GOT3 (cell line): ENCODE data around the gene PALLD.
A peak's percentile ranks its signal among the peaks of the same experiment; 100 is the strongest.

ENCODE experiments used
- DNase-seq: peaks from one replicate; lab custom pipeline; 2025; ENCODE audit warnings: mixed read lengths; lab: John Stamatoyannopoulos, UW

PALLD gene

DNA sequence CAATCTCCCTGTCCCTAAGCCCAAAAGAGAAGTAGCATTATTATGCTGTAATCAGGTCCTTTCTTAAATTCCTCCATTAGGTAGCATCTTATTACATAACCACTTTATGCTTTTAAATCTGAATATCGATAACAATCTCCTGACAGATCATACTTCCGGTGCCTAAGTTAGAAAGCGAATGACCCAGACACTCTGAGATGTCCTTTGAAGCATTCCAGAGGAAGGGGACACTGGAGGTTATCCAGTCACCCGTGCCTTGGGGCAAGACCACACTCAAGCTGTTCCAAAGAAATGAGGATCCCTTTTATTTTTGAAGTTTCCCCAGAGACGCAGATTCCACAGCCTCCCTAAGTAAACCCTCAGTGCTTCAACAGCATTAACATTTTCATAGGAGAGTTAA, 125.7 kb downstream of the PALLD start:
- no peak for DNase-seq

DNA sequence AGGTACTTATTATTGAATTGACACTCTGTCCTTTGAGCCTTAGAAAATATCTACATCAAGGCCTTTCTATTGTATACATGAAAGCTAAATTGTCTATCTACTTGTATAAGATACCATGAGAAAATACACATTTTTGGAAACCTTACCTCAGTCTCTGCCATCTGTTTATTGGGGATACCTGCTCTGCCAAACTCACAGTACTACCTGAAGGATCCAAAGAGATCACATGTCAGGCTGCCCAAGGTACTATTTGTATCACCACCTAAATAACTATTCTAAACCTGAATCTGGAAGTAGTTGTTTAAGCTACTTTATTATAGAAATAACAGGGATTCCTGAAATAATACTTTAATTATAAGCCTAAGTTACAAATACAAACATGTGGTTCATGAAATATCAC, 126.2 kb downstream of the PALLD start:
- DNase-seq, result no peak

DNA sequence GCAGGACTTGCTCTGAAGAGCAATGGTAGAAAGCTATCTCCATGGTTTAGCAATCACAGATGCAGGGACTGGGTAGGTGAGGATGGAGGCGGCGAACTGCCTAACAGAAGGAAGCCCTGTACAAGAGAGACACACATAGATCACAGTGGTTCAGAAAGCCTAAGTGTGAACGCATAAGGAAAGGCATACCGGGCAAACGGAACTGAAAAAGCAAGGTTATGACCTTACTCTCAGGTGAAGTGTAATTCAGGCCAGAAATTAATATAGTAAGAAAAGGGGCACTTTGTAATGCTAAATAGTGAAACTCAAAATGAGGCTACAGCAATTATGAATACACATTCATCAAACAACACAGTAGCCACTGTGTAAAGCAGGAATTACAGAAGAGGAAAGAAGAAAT, 126.6 kb downstream of the PALLD start:
- no peak for DNase-seq

DNA sequence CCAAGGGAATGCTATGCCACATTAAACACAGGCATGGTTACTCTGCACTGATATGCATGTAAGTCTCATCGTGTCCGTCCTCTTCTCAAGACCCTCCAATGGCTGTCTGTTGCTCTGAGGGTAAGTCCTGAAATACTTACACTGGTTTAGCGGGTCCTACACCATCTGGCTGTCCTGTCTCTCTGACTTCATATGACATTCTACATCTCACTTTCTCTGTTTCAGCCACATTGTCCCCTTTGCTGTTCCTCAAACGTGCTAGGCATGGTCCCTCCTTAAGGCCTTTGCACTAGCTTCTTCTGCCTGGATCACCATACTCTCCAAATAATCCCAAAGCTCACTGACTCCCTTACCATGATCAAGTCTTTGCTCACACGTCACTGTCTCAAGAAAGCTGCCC, 131.4 kb downstream of the PALLD start:
- no peak for DNase-seq

DNA sequence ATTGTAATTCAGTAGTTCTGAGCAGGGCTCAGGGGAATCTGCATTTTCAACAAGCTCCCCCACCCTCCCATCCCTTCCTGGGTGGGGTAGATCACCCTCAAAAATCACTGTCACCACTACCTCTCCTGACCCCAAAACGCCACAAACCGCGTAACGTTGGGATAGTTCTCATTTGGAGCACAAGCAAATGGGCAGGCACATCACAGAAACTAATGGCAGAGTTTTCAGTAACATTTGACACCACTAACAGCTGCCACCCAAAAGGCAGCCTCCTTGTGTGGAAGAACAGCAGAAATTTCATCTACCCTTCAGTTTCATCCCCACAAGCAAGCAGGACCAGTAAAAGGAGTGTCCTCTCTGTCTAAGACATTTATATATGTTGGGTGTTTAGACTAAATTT, 132.7 kb downstream of the PALLD start:
- no peak for DNase-seq

DNA sequence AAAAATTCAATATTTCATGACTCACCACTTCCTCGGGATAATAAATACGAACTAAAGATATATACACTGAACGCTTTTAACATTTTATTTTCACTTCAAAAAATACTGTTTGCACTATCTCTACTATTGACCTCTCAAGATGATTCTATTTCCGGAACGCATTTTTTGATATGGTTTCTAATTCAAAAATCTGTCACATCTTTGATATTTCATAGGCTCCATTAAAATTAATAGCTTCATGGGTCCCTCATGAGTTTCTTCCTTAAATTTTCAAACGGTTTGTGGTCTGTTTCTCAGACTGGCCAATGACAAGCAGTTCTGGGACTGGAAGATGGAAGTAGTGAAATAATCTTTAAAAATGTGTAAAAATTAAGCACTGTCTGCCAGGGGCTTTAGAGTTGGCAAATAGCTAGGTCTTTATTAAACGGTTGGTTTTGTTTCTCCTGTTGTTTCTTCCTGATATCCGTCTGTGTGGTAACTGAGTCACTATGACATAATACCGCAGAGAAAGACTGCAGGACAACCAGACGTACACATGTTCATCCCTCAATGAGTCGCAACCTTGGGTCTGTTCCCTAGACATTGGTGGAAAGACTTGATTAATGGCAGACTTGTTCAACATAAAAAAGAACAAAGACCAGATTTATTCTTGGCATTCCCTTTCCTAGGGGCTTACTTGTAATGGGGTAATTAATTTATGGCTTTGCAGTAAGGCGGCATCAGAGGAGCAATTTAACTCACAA, 133.8 kb downstream of the PALLD start:
- DNase-seq, result no peak

DNA sequence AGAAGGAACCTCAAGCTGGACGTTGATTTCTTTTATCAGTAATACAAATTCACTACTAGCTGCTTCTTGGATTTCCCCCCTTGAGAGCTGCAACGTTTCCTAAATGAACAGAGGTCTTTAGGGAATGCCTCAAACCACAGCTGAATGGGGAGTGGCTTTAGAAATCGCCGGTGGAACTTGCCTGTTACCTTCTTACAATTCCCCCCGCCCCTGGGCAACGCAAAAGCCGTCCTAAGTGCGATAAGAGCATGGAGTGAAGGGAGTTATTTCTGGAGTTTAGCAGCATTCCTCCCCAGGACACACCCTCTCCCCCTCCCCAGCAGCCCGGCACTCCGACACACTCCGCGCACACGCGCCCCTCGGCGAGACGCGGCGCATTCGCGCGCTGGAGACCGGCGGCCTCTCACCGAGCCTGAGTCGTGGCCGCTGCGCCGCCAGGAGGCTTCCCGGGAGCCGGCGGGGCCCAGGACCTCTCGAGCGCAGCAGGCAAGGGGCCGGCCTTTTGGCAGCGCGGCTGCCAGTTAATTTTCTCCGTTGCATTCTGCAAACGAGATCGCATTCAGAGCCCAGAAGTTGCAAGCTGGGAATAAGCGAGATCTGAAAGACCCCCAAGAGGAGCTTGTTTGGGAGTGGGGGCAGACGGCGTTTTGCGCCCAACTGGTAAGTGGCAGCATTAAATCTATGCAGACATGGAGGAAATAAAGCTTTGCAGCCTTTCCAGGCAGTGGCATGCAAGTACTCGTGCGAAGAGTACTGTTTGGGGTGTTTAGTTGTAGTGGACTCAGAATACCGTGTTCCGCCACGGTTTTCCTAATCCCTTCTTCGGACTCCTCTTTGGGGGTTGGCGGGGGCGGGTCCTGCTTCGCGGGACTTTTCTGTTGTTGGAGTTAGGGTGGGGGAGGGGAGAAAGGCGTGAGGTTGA, 134.7 kb downstream of the PALLD start:
- peak; percentile 2 for DNase-seq

DNA sequence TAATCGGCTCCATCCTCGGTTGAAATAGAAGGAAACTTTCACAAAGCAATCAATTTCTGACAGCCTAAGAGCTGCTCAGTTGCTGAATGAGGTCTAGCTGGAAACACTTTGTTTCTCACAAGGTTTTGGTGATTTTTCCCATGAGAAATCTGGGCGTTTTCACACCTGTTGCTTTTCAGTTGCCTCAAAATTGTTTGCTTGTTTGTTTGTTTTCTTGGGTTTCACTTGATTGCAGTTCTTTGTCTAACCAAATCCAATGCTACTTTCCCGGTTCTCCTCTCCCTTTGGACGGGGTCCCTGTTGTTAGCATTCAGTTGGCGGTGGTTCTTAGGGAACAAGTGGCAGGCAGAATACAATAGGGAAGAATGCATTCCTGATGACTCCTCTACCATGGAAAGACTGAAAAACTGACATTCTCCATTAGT, 135.5 kb downstream of the PALLD start:
- DNase-seq, result no peak

DNA sequence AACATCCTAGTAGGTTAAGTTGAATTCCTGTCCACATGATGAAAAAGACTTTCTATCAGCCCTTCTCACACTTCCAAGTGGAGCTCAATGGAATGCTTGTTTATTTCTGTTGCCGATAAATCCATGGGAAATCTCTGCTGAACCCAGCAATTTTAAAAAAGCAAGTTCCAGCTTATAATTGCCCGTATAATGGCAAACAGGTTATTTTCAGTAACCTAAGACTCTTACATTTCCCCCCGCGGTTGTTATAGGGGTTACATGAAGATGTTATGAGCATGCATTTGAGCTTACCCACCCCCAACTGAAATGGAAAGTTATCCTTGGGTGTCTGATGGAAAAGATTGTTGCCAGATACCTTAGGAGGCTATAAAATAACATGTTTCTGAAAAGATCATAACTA, 136.2 kb downstream of the PALLD start:
- DNase-seq, result no peak

DNA sequence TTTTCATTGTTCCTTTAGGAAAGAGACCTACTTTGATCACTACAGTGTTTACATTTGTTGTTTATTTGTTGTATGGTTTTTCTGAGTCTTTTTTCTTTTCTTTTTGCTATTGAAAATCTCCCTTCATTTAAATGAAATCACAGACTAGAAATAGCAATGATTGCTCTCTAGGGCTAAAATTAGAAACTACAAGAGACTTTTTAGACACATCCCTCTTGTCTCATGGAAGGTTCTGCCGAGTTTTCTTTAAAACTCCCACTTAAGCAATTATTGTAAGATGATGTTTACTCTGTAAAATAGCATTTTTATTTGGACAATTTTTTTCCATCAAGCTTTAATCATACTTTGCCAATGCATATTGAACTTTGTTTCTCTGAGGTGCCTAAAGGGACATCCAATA, 136.6 kb downstream of the PALLD start:
- no peak for DNase-seq

DNA sequence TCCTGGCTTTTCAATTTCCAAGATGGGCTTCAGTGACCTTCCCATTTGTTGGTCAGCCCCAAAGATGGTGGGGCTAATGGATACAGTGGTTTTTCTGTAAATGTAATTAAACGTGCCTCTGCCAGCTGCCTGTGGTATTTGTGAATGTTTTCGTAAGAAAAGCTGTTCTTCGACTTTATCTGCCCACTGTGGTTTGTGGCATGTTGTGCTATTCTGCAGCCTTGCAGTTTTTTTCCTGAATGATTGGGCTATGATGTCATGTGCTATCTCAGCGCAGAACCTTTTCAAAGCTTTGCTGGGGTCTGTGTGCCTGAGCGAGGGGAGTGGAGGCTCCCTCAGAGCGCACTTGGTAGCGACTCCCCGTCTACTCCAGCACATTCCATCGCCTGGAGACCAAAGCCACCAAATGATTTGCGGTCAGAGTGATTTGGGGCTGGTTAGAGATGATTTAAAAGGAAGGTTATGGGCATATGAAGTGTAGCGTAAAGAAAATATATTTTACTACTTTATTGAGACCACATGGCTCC, 137.5 kb downstream of the PALLD start:
- peak; percentile 5 for DNase-seq

DNA sequence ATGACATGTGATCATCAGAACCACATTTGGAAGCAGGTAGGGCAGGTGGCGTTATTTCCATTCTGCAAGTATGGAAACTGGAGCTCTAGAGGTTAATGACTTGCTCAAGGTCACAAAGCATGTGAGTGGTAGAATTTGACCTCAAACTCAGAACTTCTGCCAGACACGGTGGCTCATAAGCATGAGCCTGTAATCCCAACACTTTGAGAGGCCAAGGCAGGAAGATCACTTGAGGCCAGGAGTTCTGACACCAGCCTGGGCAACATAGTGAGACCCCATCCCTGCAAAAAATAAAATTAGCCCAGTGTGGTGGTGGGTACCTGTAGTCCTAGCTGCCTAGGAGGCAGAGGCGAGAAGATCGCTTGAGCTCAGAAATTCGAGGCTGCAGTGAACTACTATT, 139.2 kb downstream of the PALLD start:
- DNase-seq, result no peak

DNA sequence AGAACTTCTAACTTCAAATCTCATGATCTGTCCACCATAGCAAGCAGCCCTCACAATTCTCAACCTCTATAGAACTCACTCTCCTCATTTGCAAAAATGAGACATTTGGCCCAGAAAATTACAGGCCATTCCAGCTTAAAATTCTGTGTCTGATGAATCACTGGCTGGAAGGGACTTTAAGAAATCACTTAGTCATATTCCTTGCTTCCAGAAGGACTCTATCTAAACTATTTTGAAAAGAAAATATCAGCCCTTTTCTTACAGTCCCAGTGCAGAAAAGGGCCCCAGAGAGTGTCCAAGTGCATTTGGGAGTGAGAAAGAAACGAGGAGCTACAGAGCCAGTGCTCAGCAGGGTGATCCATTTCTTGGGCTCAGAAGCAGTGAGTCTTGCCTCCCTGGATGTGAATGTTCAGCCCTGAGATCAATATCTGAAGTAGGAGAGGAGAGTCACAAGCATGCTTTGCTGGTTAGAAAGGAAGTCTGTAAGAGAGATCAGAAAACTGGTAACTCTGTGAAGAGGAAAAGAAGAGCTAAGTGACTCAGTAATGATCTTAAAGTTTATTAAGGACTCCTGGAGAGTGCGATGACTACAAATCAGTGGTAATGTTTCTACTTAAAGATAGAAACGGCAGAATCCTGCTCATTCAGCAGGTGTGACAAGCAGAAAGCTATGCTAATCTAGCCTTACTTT, 139.8 kb downstream of the PALLD start:
- DNase-seq, result no peak

DNA sequence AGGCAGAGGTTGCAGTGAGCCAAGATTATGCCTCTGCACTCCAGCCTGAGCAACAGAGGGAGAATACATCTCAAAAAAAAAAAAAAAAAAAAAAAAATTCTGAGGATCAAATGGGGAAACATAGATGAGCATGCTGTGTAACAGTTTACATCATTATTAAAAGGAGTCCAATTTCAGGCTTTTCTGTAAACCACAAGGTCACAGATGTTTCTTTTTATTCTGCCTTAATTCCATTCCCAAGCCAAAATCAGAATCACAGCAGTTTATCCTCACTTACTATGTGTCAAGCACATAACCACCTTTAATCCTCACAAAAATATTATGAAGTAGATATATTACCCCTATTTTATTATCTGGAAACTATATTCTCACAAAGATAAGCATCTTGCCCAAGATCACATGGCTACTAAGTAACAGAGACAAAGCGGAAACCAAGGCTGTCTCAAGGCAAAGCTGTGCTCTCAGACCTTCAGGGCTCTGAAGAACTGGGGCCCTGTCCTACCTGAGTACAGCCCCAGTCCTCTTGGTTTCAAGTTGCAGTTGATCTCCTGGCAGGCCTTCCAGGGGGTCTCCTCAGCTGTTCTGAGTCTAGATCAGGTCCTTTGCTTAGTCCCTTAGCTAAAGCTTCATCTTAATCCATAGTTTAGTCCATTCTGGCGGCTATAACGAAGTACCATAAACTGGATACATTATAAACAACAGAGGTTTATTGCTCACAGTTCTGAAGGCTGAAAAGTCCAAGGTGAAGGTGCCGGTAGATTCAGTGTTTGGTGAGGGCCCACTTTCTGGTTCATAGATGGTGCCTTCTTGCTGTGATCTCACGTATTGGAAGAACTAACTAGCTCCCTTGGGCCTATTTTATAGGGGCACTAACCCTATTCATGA, 141.3 kb downstream of the PALLD start:
- DNase-seq, result no peak

DNA sequence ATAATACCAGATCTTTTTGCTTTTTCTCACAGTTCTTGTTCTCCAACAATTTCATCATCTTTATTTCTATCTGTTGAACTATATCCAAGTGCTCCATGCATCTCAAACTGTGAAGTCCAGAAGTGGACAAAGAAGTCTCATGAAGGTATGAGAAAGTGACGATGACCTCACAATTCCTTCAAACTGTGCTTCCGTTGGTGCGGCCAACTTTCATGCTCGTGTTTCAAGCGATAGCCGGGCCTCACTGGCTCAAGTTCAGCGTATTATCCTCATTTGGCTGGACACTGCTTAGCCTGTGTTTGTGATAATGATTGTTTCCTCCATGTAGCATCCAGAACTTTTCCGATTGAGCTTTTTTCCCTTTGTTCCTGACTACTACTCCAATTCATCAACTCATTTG, 143.1 kb downstream of the PALLD start:
- DNase-seq, result no peak

DNA sequence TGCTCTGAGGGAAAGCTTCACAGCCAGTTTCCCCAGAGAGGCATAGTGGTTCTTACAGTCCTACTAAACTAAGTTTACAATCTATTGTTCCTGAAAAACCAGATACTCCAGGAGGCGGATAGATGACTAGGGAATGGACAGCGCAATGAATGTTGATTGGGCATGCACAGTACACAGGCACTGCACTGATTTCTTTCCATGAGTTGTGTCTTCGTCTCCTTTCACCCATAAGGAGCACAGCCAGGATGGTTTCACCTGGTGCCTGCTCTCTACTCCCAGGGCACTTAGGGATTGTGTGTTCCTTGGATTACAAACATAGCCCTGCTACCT, 144.9 kb downstream of the PALLD start:
- DNase-seq, result no peak

DNA sequence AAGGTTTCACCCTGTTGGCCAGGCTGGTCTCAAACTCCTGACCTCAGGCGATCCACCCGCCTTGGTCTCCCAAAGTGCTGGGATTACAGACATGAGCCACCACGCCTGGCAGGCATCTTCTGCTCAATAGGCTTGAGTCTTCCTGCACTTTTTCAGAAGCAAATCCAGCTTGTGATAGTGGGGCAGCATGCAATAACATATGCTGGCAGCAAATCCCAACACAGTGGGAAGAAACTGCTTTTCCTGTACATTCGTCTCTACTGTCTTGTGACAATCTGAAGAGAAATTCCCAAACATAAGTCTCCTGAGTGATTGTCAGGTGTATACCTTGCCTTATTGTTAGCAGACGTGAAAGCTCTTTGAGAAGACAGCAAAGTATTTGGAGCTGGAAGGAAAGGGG, 145.7 kb downstream of the PALLD start:
- no peak for DNase-seq

DNA sequence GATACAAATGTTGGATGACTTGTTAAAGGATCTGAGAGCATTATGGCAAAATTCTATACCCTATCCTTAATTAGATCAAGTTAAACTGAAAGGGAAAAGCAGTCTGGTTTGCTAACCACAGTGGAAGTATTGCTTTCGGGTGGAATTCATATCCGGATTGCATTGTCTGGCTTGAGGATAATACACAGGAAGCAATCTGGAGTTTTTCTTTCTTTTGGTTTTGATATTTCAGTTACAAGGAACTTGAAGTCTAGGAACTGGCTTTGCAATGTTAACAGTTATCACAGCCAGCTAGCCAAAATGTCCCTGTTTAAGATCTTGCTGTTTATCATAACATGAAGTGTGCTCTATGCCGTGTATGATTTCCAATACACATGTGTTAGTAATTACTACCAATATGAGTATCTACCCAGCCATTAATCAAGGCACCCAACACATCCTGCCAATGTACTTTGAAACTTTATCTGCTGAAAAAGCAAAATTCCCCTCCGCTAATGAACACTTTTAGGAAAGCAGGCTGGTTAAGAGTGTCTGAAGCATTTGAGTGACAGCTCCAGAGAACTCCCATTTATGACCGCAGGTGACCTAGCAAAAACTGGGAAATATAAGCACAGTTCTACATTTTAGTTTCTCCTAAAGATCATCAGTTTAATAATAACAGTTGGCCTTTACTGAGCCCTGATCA, 146.4 kb downstream of the PALLD start:
- DNase-seq, result no peak

DNA sequence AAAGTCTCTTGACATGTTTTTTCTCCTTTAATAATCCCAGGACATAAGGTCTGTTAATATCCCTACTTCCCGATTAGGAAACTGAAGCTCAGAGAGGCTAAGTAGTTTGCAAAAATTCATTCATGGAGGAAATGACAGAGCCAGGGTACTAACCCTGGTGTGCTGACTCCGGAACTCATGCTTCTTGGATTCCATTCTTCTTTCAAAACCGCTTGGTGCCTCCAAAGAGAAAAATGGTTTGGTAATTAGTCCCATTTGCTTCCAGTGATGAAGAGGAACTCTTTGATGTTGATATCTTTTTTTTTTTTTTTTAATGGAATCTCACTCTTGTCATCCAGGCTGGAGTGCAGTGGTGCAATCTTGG, 146.9 kb downstream of the PALLD start:
- no peak for DNase-seq

DNA sequence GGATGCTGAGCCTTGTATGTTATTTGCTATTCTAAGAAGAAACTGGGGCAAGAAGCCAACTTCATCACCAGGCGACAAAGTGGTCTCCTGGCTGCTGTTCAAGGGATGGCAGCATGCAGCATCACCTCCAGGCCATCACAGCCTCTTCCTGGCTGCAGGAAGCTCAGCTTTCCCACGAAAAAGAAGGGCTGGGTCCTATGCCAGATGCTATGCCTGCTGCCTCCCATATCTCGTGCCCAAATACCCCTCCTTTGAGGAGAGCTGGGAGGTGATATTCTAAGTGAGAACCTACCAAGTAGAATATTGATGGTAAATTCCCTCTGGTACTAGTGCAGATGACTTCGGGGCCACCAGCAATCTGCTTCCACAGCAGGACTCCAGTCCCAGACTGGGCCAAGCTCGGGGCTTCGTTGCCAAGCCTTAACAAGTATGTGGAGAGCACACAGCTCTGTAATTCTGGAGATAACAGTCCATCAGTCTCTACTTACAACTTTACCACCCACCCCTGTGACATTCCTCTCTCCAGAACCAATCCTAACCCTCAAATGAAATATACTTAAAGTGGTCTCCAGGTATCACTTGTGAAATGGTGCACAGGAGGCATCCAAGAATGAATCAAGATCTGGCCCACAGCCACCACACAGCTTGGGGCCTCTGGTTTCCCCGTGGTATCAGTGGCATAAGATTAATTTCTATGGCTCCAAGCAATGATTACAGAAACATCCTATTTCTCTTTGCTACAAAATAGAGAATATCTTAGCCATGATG, 149.3 kb downstream of the PALLD start:
- DNase-seq, result no peak
